GM12878 (cell line): ENCODE results near the gene CCK. TPM values are rescaled to one million over a fixed set of nuclear protein-coding genes. Genes with fewer than 3 reads are reported as not detected.

Experiments used
- ATAC-seq: fragments of 200-7000 bp; cut with Tn5 transposase; 3 replicates; pipeline ENCODE4 v1.9.1; 2020; ENCODE audit warnings: mild to moderate bottlenecking, moderate library complexity
- BruUV-seq: library from RNA; stranded (reverse); fragments of 400-500 nt; replicated peaks from 2 replicates; lab custom pipeline; 2021; lab: Mats Ljungman, UMichigan
- CTCF ChIA-PET: fragments of 300-600 bp; sonication (Branson Sonifier 250); formaldehyde crosslinking; extraction: SDS; loops from one replicate; lab custom pipeline; 2021; ENCODE audit warnings: inconsistent platforms; lab: Yijun Ruan, JAX
- POLR2A ChIA-PET: fragments of 350-600 bp; formaldehyde crosslinking; extraction: SDS; loops from one replicate; lab custom pipeline; 2021; ENCODE audit warnings: inconsistent platforms; lab: Charles Lee
- RAD21 ChIA-PET: fragments of 300-600 bp; sonication (Branson Sonifier 250); formaldehyde crosslinking; loops from one replicate; lab custom pipeline; 2023; ENCODE audit warnings: antibody characterized with exemption; ENCODE audit not compliant: unreplicated experiment; lab: Charles Lee
- SMC1A ChIA-PET: fragments of 300-600 bp; sonication (Branson Sonifier 250); formaldehyde crosslinking; loops from one replicate; lab custom pipeline; 2023; ENCODE audit not compliant: unreplicated experiment, uncharacterized antibody; lab: Charles Lee
- DNase-seq: peaks from one replicate; pipeline ENCODE4 v3.0.0-alpha.2; 2011; ENCODE audit warnings: low read depth, low spot score
- FAIRE-seq: peaks from 3 replicates; lab custom pipeline; 2011; peaks lifted over from hg19 to GRCh38; lab: Jason Lieb, UNC
- H2AFZ ChIP-seq: 2 replicates; pipeline ENCODE4 v1.6.0; 2011; ENCODE audit warnings: low read depth, low read length, control low read depth; ENCODE audit not compliant: control insufficient read depth
- H3K27ac ChIP-seq: 2 replicates; pipeline ENCODE4 v1.5.1; 2011; ENCODE audit warnings: control low read depth; ENCODE audit not compliant: control insufficient read depth, insufficient read depth
- H3K27me3 ChIP-seq, 2 experiments: replicated peaks in 1 of 2; 2 replicates each; pipeline versions ENCODE4 v1.6.0 to v1.6.1; 2011; ENCODE audit warnings: low read length in 1 of 2; ENCODE audit not compliant: control insufficient read depth in 2 of 2, insufficient read depth in 2 of 2
- H3K36me3 ChIP-seq, 2 experiments: 2 replicates each; pipeline ENCODE4 v1.5.1; 2011; ENCODE audit warnings: low read length in 1 of 2; ENCODE audit not compliant: control insufficient read depth in 2 of 2, insufficient read depth in 2 of 2
- H3K4me1 ChIP-seq: 2 replicates; pipeline ENCODE4 v1.6.1; 2011; ENCODE audit warnings: mild to moderate bottlenecking, low read length, moderate library complexity, mixed read lengths; ENCODE audit not compliant: control insufficient read depth, insufficient read depth
- H3K4me2 ChIP-seq: 2 replicates; pipeline ENCODE4 v1.6.0; 2011; ENCODE audit warnings: control low read depth; ENCODE audit not compliant: control insufficient read depth, insufficient read depth
- H3K4me3 ChIP-seq: fragments of 200-600 bp; sonication (generic); 2 replicates; pipeline ENCODE4 v1.5.1; 2016
- H3K79me2 ChIP-seq: 2 replicates; pipeline ENCODE4 v1.6.0; 2011; ENCODE audit warnings: low read length; ENCODE audit not compliant: control insufficient read depth, insufficient read depth
- H3K9ac ChIP-seq: 2 replicates; pipeline ENCODE4 v1.8.0; 2011; ENCODE audit warnings: low read length, control low read depth, mixed read lengths; ENCODE audit not compliant: control insufficient read depth, insufficient read depth
- H3K9me3 ChIP-seq: replicated peaks from 3 replicates; pipeline ENCODE4 v1.5.1; 2011; ENCODE audit warnings: mild to moderate bottlenecking, low read length; ENCODE audit not compliant: control insufficient read depth, insufficient read depth
- H4K20me1 ChIP-seq: 2 replicates; pipeline ENCODE4 v1.6.0; 2011; ENCODE audit not compliant: control insufficient read depth, insufficient read depth
- MTA2 ChIP-seq: fragments of 450-650 bp; IDR thresholded peaks from 2 replicates; pipeline ENCODE4 v1.6.1; 2016; ENCODE audit warnings: low read depth, mild to moderate bottlenecking, moderate library complexity
- NFYA ChIP-seq: IDR thresholded peaks from 2 replicates; pipeline ENCODE4 v1.6.1; 2011; ENCODE audit warnings: low read depth, mild to moderate bottlenecking, low read length, improper control_type of control experiment, borderline replicate concordance
- RAD21 ChIP-seq: IDR thresholded peaks from 2 replicates; pipeline ENCODE4 v1.6.1; 2011; ENCODE audit warnings: mild to moderate bottlenecking, low read depth, low read length, moderate library complexity; ENCODE audit not compliant: insufficient read depth
- RUNX3 ChIP-seq: IDR thresholded peaks from 2 replicates; pipeline ENCODE4 v1.6.1; 2012; ENCODE audit warnings: low read length, inconsistent platforms
- SREBF2 ChIP-seq: IDR thresholded peaks from 2 replicates; pipeline ENCODE4 v1.6.1; 2012; ENCODE audit warnings: mild to moderate bottlenecking, low read length
- TBL1XR1 ChIP-seq: IDR thresholded peaks from 2 replicates; pipeline ENCODE4 v1.6.1; 2012; ENCODE audit warnings: low read depth, low read length, improper control_type of control experiment
- ZZZ3 ChIP-seq: IDR thresholded peaks from 2 replicates; pipeline ENCODE4 v1.6.1; 2011; ENCODE audit warnings: low read depth; ENCODE audit not compliant: control insufficient read depth, insufficient read length
- WGBS: methylation state at CpG from one replicate; pipeline ENCODE4 v1.1.6; 2016; ENCODE audit warnings: low lambda C conversion rate; ENCODE audit not compliant: insufficient replicate concordance, insufficient coverage; ENCODE audit errors: missing lambda C conversion rate; 5-methylcytosine and 5-hydroxymethylcytosine counted together
- in situ Hi-C: fragments of 300-500 bp; cut with MboI; formaldehyde crosslinking; loops from 9 replicates; pipeline ENCODE4 v1.14.3; 2018; ENCODE audit warnings: mixed read lengths
- intact Hi-C: fragments of 100-400 bp; cut with micrococcal nuclease; formaldehyde crosslinking; loops from one replicate; pipeline ENCODE4 v1.14.2; 2022; ENCODE audit not compliant: unreplicated experiment
- polyA plus RNA-seq, 11 experiments: library from polyadenylated mRNA; depleted of rRNA in 4 of 11; unstranded in 6 of 11; stranded (reverse) in 5 of 11; fragments of >200 nt; fragmentation: Nextera tagmentation in 4 of 11; fragmentation: Illumina TruSeq in 1 of 11; extraction: Ambion mirVana in 4 of 11; extraction: Trizol in 1 of 11; gene quantifications; 1 replicate in 1 of 11; 2 replicates in 10 of 11; pipeline versions ENCODE4 v1.2.1 to v1.2.3, GENCODE V29; 2011 to 2016; ENCODE audit warnings: inconsistent platforms in 2 of 11, missing spikeins in 2 of 11, low read depth in 1 of 11
- total RNA-seq, 4 experiments: library from RNA; depleted of rRNA in 3 of 4; stranded (reverse); fragments of >200 nt in 3 of 4; fragmentation: Illumina TruSeq in 1 of 4; extraction: Trizol in 1 of 4; gene quantifications; 2 replicates each; pipeline versions ENCODE4 v1.2.1 to v1.2.3, GENCODE V29; 2013 to 2021
- TF ChIP-seq, protein P1 (sequence below): fragments of 450-650 bp; formaldehyde crosslinking; IDR thresholded peaks from 2 replicates; pipeline ENCODE4 v1.4.0; 2022; ENCODE audit warnings: mild to moderate bottlenecking, moderate library complexity

CCK gene
- total and polyA plus RNA-seq, 10 of the 15 experiments (the other 5 are each of a cell fraction or from before 2014, with no cell fraction given): not detected

DNA sequence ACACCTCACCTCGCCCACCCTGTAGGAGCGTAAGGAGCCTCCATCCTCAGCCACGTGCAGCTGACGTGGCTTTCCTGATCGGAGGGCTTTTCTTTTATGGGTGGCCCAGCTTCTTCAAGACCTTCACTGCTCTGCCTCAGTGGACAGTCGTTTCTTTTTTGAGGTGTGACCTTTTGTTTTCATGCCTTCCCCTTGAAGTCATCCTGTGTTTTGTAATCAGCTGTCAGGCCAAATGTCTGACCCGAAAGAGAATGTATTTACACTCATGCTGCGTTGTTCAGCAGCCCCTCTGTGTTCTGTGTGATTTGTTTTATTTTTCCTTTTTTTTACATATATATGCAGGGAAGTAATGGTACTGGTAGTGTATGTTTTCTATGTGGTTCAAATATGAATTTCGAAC lies 41.8 kb downstream of the CCK start (continued):
- TF ChIP-seq, protein P1, sequence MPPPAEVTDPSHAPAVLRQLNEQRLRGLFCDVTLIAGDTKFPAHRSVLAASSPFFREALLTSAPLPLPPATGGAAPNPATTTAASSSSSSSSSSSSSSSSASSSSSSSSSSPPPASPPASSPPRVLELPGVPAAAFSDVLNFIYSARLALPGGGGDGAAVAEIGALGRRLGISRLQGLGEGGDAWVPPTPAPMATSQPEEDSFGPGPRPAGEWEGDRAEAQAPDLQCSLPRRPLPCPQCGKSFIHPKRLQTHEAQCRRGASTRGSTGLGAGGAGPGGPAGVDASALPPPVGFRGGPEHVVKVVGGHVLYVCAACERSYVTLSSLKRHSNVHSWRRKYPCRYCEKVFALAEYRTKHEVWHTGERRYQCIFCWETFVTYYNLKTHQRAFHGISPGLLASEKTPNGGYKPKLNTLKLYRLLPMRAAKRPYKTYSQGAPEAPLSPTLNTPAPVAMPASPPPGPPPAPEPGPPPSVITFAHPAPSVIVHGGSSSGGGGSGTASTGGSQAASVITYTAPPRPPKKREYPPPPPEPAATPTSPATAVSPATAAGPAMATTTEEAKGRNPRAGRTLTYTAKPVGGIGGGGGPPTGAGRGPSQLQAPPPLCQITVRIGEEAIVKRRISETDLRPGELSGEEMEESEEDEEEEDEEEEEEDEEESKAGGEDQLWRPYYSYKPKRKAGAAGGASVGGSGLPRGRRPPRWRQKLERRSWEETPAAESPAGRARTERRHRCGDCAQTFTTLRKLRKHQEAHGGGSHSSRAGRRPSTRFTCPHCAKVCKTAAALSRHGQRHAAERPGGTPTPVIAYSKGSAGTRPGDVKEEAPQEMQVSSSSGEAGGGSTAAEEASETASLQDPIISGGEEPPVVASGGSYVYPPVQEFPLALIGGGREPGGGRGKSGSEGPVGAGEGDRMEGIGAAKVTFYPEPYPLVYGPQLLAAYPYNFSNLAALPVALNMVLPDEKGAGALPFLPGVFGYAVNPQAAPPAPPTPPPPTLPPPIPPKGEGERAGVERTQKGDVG: no peak
- TF ChIP-seq TBL1XR1 (no peak), MTA2 (no peak), RAD21 (no peak)
- TF ChIP-seq, all 136 proteins: peak for 0

DNA sequence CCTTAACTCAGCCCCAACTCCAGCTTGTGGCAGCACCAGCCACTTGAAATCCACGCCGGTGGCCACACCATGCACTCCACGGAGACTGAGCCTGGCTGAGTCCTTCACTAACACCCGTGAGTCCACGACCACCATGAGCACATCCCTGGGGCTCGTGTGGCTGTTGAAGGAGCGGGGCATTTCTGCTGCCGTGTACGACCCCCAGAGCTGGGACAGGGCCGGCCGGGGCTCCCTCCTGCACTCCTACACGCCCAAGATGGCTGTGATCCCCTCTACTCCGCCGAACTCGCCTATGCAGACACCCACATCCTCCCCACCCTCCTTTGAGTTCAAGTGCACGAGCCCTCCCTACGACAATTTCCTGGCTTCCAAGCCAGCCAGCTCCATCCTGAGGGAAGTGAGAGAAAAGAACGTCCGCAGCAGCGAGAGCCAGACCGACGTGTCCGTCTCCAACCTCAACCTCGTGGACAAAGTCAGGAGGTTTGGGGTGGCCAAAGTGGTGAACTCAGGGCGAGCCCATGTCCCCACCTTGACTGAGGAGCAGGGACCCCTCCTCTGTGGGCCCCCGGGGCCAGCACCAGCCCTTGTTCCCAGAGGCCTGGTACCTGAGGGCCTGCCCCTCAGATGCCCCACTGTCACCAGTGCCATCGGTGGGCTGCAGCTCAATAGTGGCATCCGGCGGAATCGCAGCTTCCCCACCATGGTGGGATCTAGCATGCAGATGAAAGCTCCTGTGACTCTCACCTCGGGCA lies 42.9 kb downstream of the CCK start:
- CTCF ChIA-PET: interaction anchor here (0.6 kb wide), 1 partner anchor 994 kb away, joined by 3 read pairs; no protein-coding TSS in a partner anchor
- Histone ChIP-seq H2AFZ (no peak overlapping the region), H3K27me3 (no peaks in the 10 kb centered on the region), H3K79me2 (no peaks in the 10 kb centered on the region), H3K4me1 (peaks cover 3% of the 10 kb centered on the region; the same call in 1 of the 2 replicates), H3K4me2 (no peak overlapping the region), H4K20me1 (no peaks in the 10 kb centered on the region), H3K9me3 (no peaks in the 10 kb centered on the region; the same call in 2 of the 3 replicates), H3K27ac (no peak overlapping the region), H3K9ac (no peak overlapping the region), H3K36me3 (peaks cover 11 to 32% of the 10 kb centered on the region in 2 experiments), H3K4me3 (no peak overlapping the region)
- SMC1A ChIA-PET: no interaction called here
- no TSS peak for BruUV-seq
- POLR2A ChIA-PET: no interaction called here
- DNase-seq: no peak
- no peak for TF ChIP-seq ZZZ3
- no peak for TF ChIP-seq SREBF2
- no peak for TF ChIP-seq RUNX3
- TF ChIP-seq NFYA: no peak
- no peak for FAIRE-seq
- RAD21 ChIA-PET: interaction anchor here (0.5 kb wide), 1 partner anchor 32 kb away, joined by 3 read pairs; no protein-coding TSS in a partner anchor
- no peak for ATAC-seq
- WGBS: 95% methylated on average over 31 of the region's 31 CpGs
- in situ Hi-C loops (loop anchor here (10.0 kb wide), 1 partner anchor 328 kb away; no protein-coding TSS in a partner anchor), intact Hi-C loops (no loop called here)
